Measurements from ENCODE around the gene SSX1.
"Not testable (repeated sequence)": the region's sequence is repeated elsewhere in the genome, so short reads cannot be mapped to it uniquely, and the experiment has no call there.

The SSX1 gene

DNA sequence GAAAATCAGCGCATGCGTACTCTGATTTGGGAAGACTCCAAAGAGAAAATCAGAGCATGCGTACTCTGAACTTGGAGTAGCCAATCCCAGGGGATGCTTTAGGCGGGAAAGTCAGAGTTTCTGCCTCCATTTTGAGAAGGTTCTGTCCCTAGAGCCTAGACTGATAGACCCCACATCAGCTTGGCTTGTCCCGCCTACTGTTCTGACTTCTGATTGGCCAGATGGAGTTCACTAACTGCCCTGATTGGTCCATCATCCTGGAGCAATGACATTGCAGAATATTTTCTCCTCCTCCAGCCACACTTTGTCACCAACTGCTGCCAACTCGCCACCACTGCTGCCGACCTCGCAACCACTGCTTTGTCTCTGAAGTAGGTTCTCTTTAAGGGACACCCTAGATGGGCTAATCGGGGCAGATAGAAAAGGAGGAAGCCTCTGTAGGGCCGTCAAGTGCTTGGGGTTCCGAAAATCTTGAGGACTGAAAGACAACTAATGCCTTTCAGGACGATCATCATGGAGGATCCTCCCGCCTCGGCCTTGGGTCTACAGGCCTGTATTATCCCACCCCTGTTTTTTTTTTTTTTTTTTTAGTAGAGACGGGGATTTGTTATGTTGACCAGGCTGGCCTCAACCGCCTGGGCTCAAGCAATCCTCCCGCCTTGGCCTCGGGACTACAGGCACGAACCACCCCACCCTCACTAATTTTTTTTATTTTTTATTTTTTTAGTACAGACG is at the start of gene SSX1:
SSX1 (plus strand) TSS at position 331 of the 735 bp plus-strand sequence. CDS start 1,850 bp downstream, outside the sequence.
- not testable (repeated sequence) for DNase-seq (ENCODE audit: low read depth)

GRCh38 chrX:48214341-48214740 is 40.9 kb upstream of the SSX1 start:
- not testable (repeated sequence) for DNase-seq (ENCODE audit: low read depth)

DNA sequence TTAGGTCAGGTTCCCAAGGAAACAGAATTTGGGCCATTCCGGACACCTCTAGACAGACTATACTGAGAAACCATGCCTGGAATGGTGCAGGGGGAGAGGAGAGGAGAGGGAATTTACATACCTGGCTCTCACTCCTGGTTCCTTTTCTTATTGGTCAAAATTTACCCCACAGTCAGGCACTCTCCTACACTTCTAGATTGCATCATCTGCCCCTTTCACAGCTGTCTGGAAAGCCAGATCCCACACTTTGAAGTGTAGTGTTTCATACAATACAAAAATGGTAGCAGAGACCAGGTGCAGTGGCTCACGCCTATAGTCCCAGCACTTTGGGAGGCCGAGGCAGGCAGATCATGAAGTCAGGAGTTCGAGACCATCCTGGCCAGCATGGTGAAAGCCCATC is 31.0 kb upstream of the SSX1 start:
- not testable (repeated sequence) for DNase-seq (ENCODE audit: low read depth)

GRCh38 chrX:48252945-48253344 is 2.2 kb upstream of the SSX1 start:
- not testable (repeated sequence) for DNase-seq (ENCODE audit: low read depth)

GRCh38 chrX:48274365-48274764 is 19.2 kb downstream of the SSX1 start:
- DNase-seq (ENCODE audit: low read depth) = not testable (repeated sequence)

GRCh38 chrX:48278958-48279357 is 23.8 kb downstream of the SSX1 start:
- no peak for DNase-seq (ENCODE audit: low read depth)

GRCh38 chrX:48280729-48281128 is 25.5 kb downstream of the SSX1 start:
- DNase-seq (ENCODE audit: low read depth) = not testable (repeated sequence)

DNA sequence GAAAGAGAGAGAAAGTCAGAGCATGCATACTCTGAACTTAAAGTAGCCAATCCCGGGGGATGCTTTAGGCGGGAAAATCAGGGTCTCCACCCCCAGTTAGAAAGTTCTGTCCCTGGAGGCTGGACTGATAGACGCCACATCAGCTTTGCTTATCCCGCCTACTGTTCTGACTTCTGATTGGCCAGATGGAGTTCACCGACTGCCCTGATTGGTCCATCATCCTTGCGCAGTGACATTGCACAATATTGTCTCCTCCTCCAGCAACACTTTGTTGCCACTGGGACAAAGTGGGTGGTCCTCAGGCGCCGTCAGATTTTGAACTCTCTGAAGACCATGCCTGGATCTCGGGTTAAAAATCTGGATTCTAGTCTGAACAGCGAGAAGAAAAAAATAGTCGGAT is 51.0 kb downstream of the SSX1 start:
- DNase-seq (ENCODE audit: low read depth) = no peak

GRCh38 chrX:48313996-48314395 is 58.8 kb downstream of the SSX1 start:
- not testable (repeated sequence) for DNase-seq (ENCODE audit: low read depth)
